K562 (cell line): ENCODE results near the gene TMED4. TPM values are rescaled to one million over a fixed set of nuclear protein-coding genes. Genes with fewer than 3 reads are reported as not detected.

ENCODE experiments used
- CBX5 ChIP-seq: IDR thresholded peaks from 2 replicates; pipeline ENCODE4 v1.6.1; 2014; ENCODE audit warnings: low read depth, borderline replicate concordance
- CTCF ChIP-seq, 3 experiments: IDR thresholded peaks in 2 of 3; conservative IDR thresholded peaks in 1 of 3; 2 replicates each; pipeline ENCODE4 v1.5.1; 2011 to 2012; ENCODE audit warnings: low read length in 3 of 3, mild to moderate bottlenecking in 3 of 3, control low read depth in 2 of 3, improper control_type of control experiment in 1 of 3, inconsistent platforms in 1 of 3, low read depth in 1 of 3, mixed read lengths in 1 of 3, moderate library complexity in 1 of 3; ENCODE audit not compliant: insufficient read depth in 2 of 3
- HLTF ChIP-seq: fragments of 450-650 bp; IDR thresholded peaks from 2 replicates; pipeline ENCODE4 v1.6.1; 2016
- NR2C2 ChIP-seq, 2 experiments: fragments of 200-800 bp in 1 of 2; sonication (Bioruptor generic) in 1 of 2; sonication (generic) in 1 of 2; formaldehyde crosslinking in 1 of 2; IDR thresholded peaks; 2 replicates each; pipeline versions ENCODE4 v1.6.1 to v1.8.0; 2016 to 2022; ENCODE audit warnings: mild to moderate bottlenecking in 1 of 2, missing compliant biosample characterization in 1 of 2, missing genetic modification characterization in 1 of 2, missing genetic modification reagents in 1 of 2
- TFAP4 ChIP-seq: sonication (generic); formaldehyde crosslinking; IDR thresholded peaks from 2 replicates; pipeline ENCODE4 v1.8.0; 2022; ENCODE audit warnings: missing genetic modification reagents, mild to moderate bottlenecking, moderate library complexity, borderline replicate concordance
- ZNF696 ChIP-seq: fragments of 250-450 bp; sonication (Bioruptor Pico); conservative IDR thresholded peaks from 2 replicates; pipeline ENCODE4 v1.4.0; 2020; ENCODE audit warnings: mild to moderate bottlenecking, moderate library complexity
- ZNF77 ChIP-seq: fragments of 250-450 bp; sonication (Bioruptor Pico); IDR thresholded peaks from 2 replicates; pipeline ENCODE4 v1.5.0; 2020
- polyA plus RNA-seq, 8 experiments: library from polyadenylated mRNA; depleted of rRNA in 4 of 8; stranded (reverse) in 5 of 8; unstranded in 3 of 8; fragments of >200 nt; fragmentation: Nextera tagmentation in 2 of 8; fragmentation: Illumina TruSeq in 1 of 8; extraction: Ambion mirVana in 2 of 8; extraction: Trizol in 1 of 8; gene quantifications; 2 replicates each; pipeline versions ENCODE4 v1.2.1 to v1.2.3, GENCODE V29; 2011 to 2014; ENCODE audit warnings: inconsistent platforms in 1 of 8, missing spikeins in 1 of 8
- total RNA-seq, 7 experiments: library from RNA; depleted of rRNA in 6 of 7; stranded (reverse); fragments of >200 nt in 6 of 7; fragmentation: Illumina TruSeq in 2 of 7; extraction: Trizol in 2 of 7; gene quantifications; 2 replicates each; pipeline versions ENCODE4 v1.2.1 to v1.2.3, GENCODE V29; 2011 to 2021; ENCODE audit warnings: low replicate concordance in 1 of 7
- TF ChIP-seq, protein P1 (sequence below): fragments of 250-450 bp; sonication (Bioruptor Pico); IDR thresholded peaks from 2 replicates; pipeline ENCODE4 v1.8.0; 2022; ENCODE audit warnings: inconsistent platforms

TMED4 gene
- total and polyA plus RNA-seq, 9 of the 15 experiments (the other 6 are each of a cell fraction or from before 2014, with no cell fraction given): 20.3 to 64.0 (median 42.1) TPM

- TF ChIP-seq NR2C2 (CRISPR knock-in tag; IDR thresholded peaks at IDR 0.05) (no peak), NR2C2 (tag; IDR thresholded peaks at IDR 0.05) (peak; percentile 33; the same call in 1 of the 2 replicates), ZNF696 (CRISPR knock-in tag) (no peak), CTCF (IDR thresholded peaks at IDR 0.05 in 2 of 3, conservative IDR thresholded peaks at IDR 0.05 in 1 of 3; ENCODE audit: insufficient read depth in 2 of 3, low read depth in 1 of 3, low read length in 3 of 3) (peak in 1 of 3 experiments; percentile 3; a peak in 1 of 6 replicates), ZNF77 (CRISPR knock-in tag) (no peak), CBX5 (no peak), TFAP4 (CRISPR knock-in tag) (0 out of 2 replicates have a peak, but pooled peaks have one; percentile 20), HLTF (no peak)
- TF ChIP-seq, protein P1, sequence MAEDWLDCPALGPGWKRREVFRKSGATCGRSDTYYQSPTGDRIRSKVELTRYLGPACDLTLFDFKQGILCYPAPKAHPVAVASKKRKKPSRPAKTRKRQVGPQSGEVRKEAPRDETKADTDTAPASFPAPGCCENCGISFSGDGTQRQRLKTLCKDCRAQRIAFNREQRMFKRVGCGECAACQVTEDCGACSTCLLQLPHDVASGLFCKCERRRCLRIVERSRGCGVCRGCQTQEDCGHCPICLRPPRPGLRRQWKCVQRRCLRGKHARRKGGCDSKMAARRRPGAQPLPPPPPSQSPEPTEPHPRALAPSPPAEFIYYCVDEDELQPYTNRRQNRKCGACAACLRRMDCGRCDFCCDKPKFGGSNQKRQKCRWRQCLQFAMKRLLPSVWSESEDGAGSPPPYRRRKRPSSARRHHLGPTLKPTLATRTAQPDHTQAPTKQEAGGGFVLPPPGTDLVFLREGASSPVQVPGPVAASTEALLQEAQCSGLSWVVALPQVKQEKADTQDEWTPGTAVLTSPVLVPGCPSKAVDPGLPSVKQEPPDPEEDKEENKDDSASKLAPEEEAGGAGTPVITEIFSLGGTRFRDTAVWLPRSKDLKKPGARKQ (CRISPR knock-in tag): no peak
These were observed 40.0 kb downstream of the TMED4 start (continued) for GRCh38 chr7:44541876-44542610.
